ENCODE measurements around the gene TFF1. TPM values are rescaled to one million over a fixed set of nuclear protein-coding genes. Genes with fewer than 3 reads are reported as not detected.
"Not testable (repeated sequence)": the region's sequence is repeated elsewhere in the genome, so short reads cannot be mapped to it uniquely, and the experiment has no call there.

Gene TFF1
- total RNA-seq (2014; rRNA removed; shearing (Covaris generic)), result not detected in 2 replicates

GRCh38 chr21:42366292-42367010, at the start of gene TFF1:
TSS of gene TFF1 (minus strand) at chr21:42366535. CDS start at chr21:42366495, 40 bp downstream.
- DNase-seq (ENCODE audit: low read depth), result peak; percentile 3

GRCh38 chr21:42414928-42415769, 48.8 kb upstream of the TFF1 start:
- DNase-seq (ENCODE audit: low read depth), result peak; percentile 84

GRCh38 chr21:42414553-42414927, 48.2 kb upstream of the TFF1 start:
- no peak for DNase-seq (ENCODE audit: low read depth)

GRCh38 chr21:42414066-42414465, 47.7 kb upstream of the TFF1 start:
- DNase-seq (ENCODE audit: low read depth), result no peak

GRCh38 chr21:42413500-42413899, 47.2 kb upstream of the TFF1 start:
- no peak for DNase-seq (ENCODE audit: low read depth)

- no peak for DNase-seq (ENCODE audit: low read depth)
Observed at GRCh38 chr21:42413093-42413492, 46.8 kb upstream of the TFF1 start.

GRCh38 chr21:42412636-42412933, 46.2 kb upstream of the TFF1 start:
- DNase-seq (ENCODE audit: low read depth), result no peak

- DNase-seq (ENCODE audit: low read depth), result peak; percentile 54
Observed at GRCh38 chr21:42411891-42412635, 45.7 kb upstream of the TFF1 start.

- no peak for DNase-seq (ENCODE audit: low read depth)
Observed at GRCh38 chr21:42411197-42411869, 45.0 kb upstream of the TFF1 start.

GRCh38 chr21:42409366-42409765, 43.0 kb upstream of the TFF1 start:
- no peak for DNase-seq (ENCODE audit: low read depth)

- DNase-seq (ENCODE audit: low read depth), result not testable (repeated sequence)
Observed at GRCh38 chr21:42408718-42409117, 42.4 kb upstream of the TFF1 start.

- DNase-seq (ENCODE audit: low read depth), result no peak
Observed at GRCh38 chr21:42407476-42407875, 41.1 kb upstream of the TFF1 start.

- no peak for DNase-seq (ENCODE audit: low read depth)
Observed at GRCh38 chr21:42406866-42407265, 40.5 kb upstream of the TFF1 start.

GRCh38 chr21:42406201-42406621, 39.9 kb upstream of the TFF1 start:
- no peak for DNase-seq (ENCODE audit: low read depth)

GRCh38 chr21:42405064-42406013, 39.0 kb upstream of the TFF1 start:
- no peak for DNase-seq (ENCODE audit: low read depth)

- DNase-seq (ENCODE audit: low read depth), result no peak
Observed at GRCh38 chr21:42404539-42404938, 38.2 kb upstream of the TFF1 start.

GRCh38 chr21:42403611-42404231, 37.4 kb upstream of the TFF1 start, which contains the start of gene UBASH3A:
TSS of gene UBASH3A (plus strand) at chr21:42403902. CDS start at chr21:42403946, 44 bp downstream.
- no peak for DNase-seq (ENCODE audit: low read depth)

- DNase-seq (ENCODE audit: low read depth), result no peak
Observed at GRCh38 chr21:42401820-42402251, 35.5 kb upstream of the TFF1 start.

GRCh38 chr21:42401154-42401553, 34.8 kb upstream of the TFF1 start:
- DNase-seq (ENCODE audit: low read depth), result peak; percentile 29

GRCh38 chr21:42400525-42400924, 34.2 kb upstream of the TFF1 start:
- DNase-seq (ENCODE audit: low read depth), result peak; percentile 50
